Uterus (tissue), 4 donors: ENCODE results near the gene LRBA. TPM values are rescaled to one million over a fixed set of nuclear protein-coding genes. Genes with fewer than 3 reads are reported as not detected.

Source experiments
- DNase-seq, 2 donors: peaks; one replicate each; pipeline ENCODE4 v3.0.0-alpha.2; 2019 to 2020
- H3K27ac ChIP-seq, 2 donors: fragments of 200-600 bp; sonication (generic); 1 replicate in 1 of 2; 2 replicates in 1 of 2; pipeline ENCODE4 v1.5.1; 2016 to 2018
- H3K27me3 ChIP-seq, 2 donors: fragments of 200-600 bp; sonication (generic); one replicate each; pipeline ENCODE4 v1.5.1; 2018 to 2019; ENCODE audit warnings: control low read depth in 1 of 2
- H3K36me3 ChIP-seq, 2 donors: fragments of 200-600 bp; sonication (generic); one replicate each; pipeline ENCODE4 v1.5.1; 2019; ENCODE audit warnings: control low read depth in 1 of 2
- H3K4me1 ChIP-seq, 2 donors: fragments of 200-600 bp; sonication (generic); one replicate each; pipeline ENCODE4 v1.5.1; 2018 to 2019; ENCODE audit warnings: control low read depth in 1 of 2
- H3K4me3 ChIP-seq, 2 donors: fragments of 200-600 bp; sonication (generic); 1 replicate in 1 of 2; 2 replicates in 1 of 2; pipeline ENCODE4 v1.5.1; 2018 to 2019; ENCODE audit warnings: mild to moderate bottlenecking in 1 of 2
- H3K9me3 ChIP-seq, 2 donors: fragments of 200-600 bp; sonication (generic); one replicate each; pipeline ENCODE4 v1.5.1; 2019; ENCODE audit warnings: control low read depth in 1 of 2
- POLR2A ChIP-seq, 2 donors: fragments of 450-650 bp; IDR thresholded peaks; one replicate each; pipeline ENCODE4 v1.6.1; 2016; ENCODE audit warnings: antibody characterized with exemption in 2 of 2, mild to moderate bottlenecking in 1 of 2, moderate library complexity in 1 of 2
- intact Hi-C: fragments of 100-400 bp; cut with DNase I; formaldehyde crosslinking; loops from one replicate; pipeline ENCODE4 v1.15.1; 2023; ENCODE audit warnings: low total_unique reads
- total RNA-seq, 4 donors: library from RNA; depleted of rRNA in 3 of 4; stranded (reverse); fragments of >200 nt in 3 of 4; gene quantifications; one replicate each; pipeline versions ENCODE4 v1.1.0 to v1.2.4, GENCODE V29; 2014 to 2023
- TF ChIP-seq, protein P1 (sequence below), 4 experiments: fragments of 200-600 bp in 2 of 4; fragments of 450-650 bp in 2 of 4; sonication (generic) in 2 of 4; IDR thresholded peaks; one replicate each; pipeline ENCODE4 v1.5.1; 2016 to 2019; ENCODE audit warnings: antibody characterized with exemption in 4 of 4, mild to moderate bottlenecking in 2 of 4, moderate library complexity in 1 of 4
- donor health status: DM: yes; HTN: yes; CAD: no.

LRBA gene
- total RNA-seq, 4 donors from 2014 or later = 32.0 to 126 (median 41.7) TPM

DNA sequence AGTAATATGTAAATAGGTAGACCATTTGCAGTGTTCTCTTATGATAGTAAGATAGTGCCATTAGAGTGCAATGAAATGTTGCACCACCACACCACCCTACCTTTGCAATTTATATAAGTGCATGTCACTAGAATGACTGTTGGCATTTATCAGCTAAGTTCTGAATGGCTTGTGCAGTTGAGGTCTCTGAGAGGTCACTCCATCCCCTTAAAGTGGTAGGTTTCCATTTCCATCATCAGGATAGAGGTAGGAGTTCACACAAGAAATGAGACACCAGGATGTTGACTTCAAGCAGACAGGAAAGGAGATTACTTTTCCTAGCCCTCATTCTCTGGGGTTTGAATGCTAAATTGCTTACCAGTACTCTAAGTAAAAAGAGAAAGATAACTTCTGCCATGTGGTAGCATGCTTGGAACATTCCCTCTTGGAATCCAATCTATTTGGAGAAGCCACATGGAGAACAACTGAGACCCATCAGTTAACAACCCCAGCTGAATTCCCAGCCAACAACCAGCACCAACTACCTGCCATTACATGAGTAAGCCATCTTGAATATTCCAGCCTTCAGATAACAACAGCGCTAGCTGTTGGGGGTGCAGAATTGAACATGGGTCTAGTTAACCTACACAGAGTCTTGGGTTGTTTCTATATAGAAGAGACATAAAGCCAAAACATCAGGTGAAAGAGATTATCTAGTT is 6.7 kb upstream of the LRBA start:
- intact Hi-C loops = no loop called here
- no peaks in the 10 kb centered on the region for H3K9me3 ChIP-seq
- TF ChIP-seq, protein P1, sequence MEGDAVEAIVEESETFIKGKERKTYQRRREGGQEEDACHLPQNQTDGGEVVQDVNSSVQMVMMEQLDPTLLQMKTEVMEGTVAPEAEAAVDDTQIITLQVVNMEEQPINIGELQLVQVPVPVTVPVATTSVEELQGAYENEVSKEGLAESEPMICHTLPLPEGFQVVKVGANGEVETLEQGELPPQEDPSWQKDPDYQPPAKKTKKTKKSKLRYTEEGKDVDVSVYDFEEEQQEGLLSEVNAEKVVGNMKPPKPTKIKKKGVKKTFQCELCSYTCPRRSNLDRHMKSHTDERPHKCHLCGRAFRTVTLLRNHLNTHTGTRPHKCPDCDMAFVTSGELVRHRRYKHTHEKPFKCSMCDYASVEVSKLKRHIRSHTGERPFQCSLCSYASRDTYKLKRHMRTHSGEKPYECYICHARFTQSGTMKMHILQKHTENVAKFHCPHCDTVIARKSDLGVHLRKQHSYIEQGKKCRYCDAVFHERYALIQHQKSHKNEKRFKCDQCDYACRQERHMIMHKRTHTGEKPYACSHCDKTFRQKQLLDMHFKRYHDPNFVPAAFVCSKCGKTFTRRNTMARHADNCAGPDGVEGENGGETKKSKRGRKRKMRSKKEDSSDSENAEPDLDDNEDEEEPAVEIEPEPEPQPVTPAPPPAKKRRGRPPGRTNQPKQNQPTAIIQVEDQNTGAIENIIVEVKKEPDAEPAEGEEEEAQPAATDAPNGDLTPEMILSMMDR (IDR thresholded peaks at IDR 0.05) = no peak
- TF ChIP-seq POLR2A (IDR thresholded peaks at IDR 0.05) = no peak
- no peak for DNase-seq
- H3K27me3 ChIP-seq = no peaks in the 10 kb centered on the region
- H3K4me1 ChIP-seq = no peaks in the 10 kb centered on the region
- no peak overlapping the region for H3K4me3 ChIP-seq
- H3K27ac ChIP-seq = no peak overlapping the region
- no peaks in the 10 kb centered on the region for H3K36me3 ChIP-seq

DNA sequence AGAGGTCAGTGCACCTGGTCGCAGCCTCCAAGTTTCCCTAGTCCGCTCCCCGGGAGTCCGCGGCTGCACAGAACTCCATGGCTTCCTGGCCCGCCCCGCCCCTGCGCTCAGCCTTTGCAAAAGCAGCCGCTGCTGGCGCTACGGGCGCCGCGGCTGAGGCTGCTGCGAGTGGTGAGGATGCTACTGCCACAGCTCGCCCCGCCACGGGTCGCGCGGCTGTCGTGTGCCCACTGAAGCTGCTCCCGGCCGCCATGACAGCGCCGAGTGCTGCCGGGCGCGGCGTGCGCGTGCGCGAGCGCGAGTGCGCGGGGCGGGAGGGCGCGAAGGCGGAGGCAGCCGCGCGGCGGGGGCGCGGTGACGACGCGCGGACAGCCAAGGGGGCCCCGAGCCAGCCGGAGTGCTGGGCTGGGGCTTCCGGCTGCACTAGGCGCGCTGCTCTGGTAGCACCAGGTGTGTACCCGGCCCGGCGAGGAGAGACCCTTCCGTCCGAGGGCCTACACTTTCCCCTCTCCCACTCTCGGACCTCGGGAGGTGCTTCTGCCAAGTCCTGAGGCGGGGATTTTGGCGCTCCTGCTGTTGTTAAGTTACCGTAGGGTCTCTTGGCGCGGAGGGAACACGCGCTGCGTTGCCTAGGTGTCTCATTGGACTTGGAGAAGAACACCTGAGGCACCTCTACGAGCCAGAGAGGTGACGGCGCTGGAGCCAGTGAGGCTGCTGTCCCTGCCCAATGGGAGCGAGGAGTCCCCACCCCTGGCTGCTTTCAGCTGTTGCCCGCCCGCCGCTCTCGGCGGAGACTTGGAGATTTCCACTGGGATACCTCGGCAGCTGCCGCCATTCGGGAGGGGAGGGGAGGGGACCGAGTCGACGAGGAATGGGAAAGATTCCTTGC is 619 bp upstream of the LRBA start:
- intact Hi-C loops = no loop called here
- TF ChIP-seq, protein P1 (IDR thresholded peaks at IDR 0.05) = peak in 1 of 4 experiments; percentile 10
- peak; percentile 49 to 89 for TF ChIP-seq POLR2A (IDR thresholded peaks at IDR 0.05)
- peak overlapping the region; percentile 62 to 99 for H3K4me3 ChIP-seq
- H3K27ac ChIP-seq = peak overlapping the region; percentile 92 to 96
- no peaks in the 10 kb centered on the region for H3K4me1 ChIP-seq
- no peaks in the 10 kb centered on the region for H3K36me3 ChIP-seq
- no peaks in the 10 kb centered on the region for H3K27me3 ChIP-seq
- H3K9me3 ChIP-seq = no peaks in the 10 kb centered on the region
- peak; percentile 65 to 77 for DNase-seq

DNA sequence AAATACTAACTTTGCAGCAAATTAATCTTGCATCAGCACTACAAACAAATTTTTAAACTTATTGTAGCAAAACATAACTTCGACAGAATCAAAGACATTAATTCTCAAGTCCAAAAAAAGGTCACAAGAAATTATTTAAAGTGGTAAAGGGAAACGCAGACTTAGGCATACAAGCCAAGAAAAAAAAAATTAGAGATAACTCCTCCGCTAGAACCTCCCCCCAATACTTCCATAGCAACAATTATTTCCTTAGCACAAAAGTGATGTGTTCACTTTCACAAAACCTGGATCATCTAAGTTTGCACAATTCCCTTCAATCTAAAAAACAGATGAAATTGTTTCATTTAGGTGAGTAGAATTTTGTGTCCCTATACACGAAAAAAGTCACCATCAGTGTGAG is 1.1 kb downstream of the LRBA start:
- TF ChIP-seq, protein P1 (IDR thresholded peaks at IDR 0.05) = no peak
- no peak for TF ChIP-seq POLR2A (IDR thresholded peaks at IDR 0.05)
- intact Hi-C loops = no loop called here

DNA sequence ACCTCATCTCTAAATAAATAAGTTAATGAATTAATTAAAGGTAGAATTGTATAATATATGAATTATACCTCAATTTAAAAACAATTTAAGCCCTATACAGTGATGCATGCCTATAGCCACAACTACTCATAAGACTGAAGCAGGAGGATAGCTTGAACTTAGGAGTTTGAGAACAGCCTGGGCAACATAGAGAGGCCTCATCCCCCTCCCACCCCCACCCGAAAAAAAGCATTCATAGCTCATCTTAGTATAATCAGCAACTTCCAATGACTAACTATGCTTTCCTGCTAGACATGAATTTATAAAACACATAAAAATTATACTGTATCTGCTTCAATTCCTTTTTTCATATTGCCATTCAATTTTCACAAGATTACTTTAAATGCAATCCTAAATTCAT is 1.6 kb downstream of the LRBA start:
- Histone ChIP-seq H3K9me3 (no peaks in the 10 kb centered on the region), H3K27ac (peak overlapping the region in 1 of 2 donors; percentile 92), H3K4me1 (no peaks in the 10 kb centered on the region), H3K27me3 (no peaks in the 10 kb centered on the region), H3K36me3 (no peaks in the 10 kb centered on the region), H3K4me3 (no peak overlapping the region)
- no peak for TF ChIP-seq POLR2A (IDR thresholded peaks at IDR 0.05)
- TF ChIP-seq, protein P1 (IDR thresholded peaks at IDR 0.05) = no peak
- DNase-seq = no peak
- intact Hi-C loops = no loop called here

More for the DNA sequence above, 1.1 kb downstream of the LRBA start:
- no peak for DNase-seq
- Histone ChIP-seq H3K4me1 (no peaks in the 10 kb centered on the region), H3K4me3 (peak overlapping the region in 1 of 2 donors; percentile 99), H3K36me3 (no peaks in the 10 kb centered on the region), H3K27ac (peak overlapping the region; percentile 92 to 96), H3K27me3 (no peaks in the 10 kb centered on the region), H3K9me3 (no peaks in the 10 kb centered on the region)

DNA sequence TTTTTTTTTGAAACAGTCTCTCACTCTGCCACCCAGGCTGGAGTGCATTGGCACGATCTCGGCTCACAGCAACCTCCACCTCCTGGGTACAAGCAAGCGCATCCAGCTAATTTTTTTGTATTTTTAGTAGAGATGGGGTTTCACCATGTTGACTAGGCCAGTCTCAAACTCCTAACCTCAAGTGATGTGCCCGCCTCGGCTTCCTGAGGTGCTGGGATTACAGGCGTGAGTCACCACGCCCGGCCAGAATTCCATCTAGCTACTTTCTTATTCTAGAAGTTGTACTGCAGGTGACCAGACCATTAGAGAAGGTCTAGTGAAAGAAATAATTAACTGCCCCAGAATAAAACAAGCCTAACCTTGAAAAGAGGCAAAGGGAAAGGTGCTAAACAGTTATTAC is 2.3 kb downstream of the LRBA start:
- H3K27ac ChIP-seq = no peak overlapping the region
- no peak for TF ChIP-seq POLR2A (IDR thresholded peaks at IDR 0.05)
- TF ChIP-seq, protein P1 (IDR thresholded peaks at IDR 0.05) = no peak
- no peak overlapping the region for H3K4me3 ChIP-seq
- intact Hi-C loops = no loop called here
- H3K4me1 ChIP-seq = no peaks in the 10 kb centered on the region
- no peak for DNase-seq
- H3K36me3 ChIP-seq = no peaks in the 10 kb centered on the region
- no peaks in the 10 kb centered on the region for H3K9me3 ChIP-seq
- no peaks in the 10 kb centered on the region for H3K27me3 ChIP-seq
